ENCODE measurements around the gene SPINK4.

SPINK4 gene, protein sequence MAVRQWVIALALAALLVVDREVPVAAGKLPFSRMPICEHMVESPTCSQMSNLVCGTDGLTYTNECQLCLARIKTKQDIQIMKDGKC

GRCh38 chr9:33239921-33240320, at the start of gene SPINK4:
Gene SPINK4, plus strand, starts transcription at chr9:33240167. Its CDS starts 42 bp downstream, at chr9:33240209.
- H3K36me3 ChIP-seq: no peaks in the 10 kb centered on the region
- no peaks in the 10 kb centered on the region for H3K9me3 ChIP-seq
- H3K4me1 ChIP-seq (ENCODE audit: control insufficient read depth in 1 of 2, insufficient read depth in 1 of 2, low read depth in 1 of 2, low read length in 1 of 2): peaks cover 0 to 3% of the 10 kb centered on the region in 2 experiments
- H3K27ac ChIP-seq: no peak within 1 kb of the TSS
- TF ChIP-seq CTCF (IDR thresholded peaks at IDR 0.05): no peak
- H3K4me3 ChIP-seq (ENCODE audit: low read depth in 1 of 2, low read length in 1 of 2): no peak within 1 kb of the TSS
- H3K27me3 ChIP-seq: no peaks in the 10 kb centered on the region

- H3K36me3 ChIP-seq: no peaks in the 10 kb centered on the region
- no peaks in the 10 kb centered on the region for H3K27me3 ChIP-seq
- no peaks in the 10 kb centered on the region for H3K4me1 ChIP-seq (ENCODE audit: control insufficient read depth in 1 of 2, insufficient read depth in 1 of 2, low read depth in 1 of 2, low read length in 1 of 2)
- no peaks in the 10 kb centered on the region for H3K9me3 ChIP-seq
- H3K4me3 ChIP-seq (ENCODE audit: low read depth in 1 of 2, low read length in 1 of 2): no peak overlapping the region
- no peak overlapping the region for H3K27ac ChIP-seq
- no peak for TF ChIP-seq CTCF (IDR thresholded peaks at IDR 0.05)
Observed at GRCh38 chr9:33192493-33193255, 47.3 kb upstream of the SPINK4 start.

DNA sequence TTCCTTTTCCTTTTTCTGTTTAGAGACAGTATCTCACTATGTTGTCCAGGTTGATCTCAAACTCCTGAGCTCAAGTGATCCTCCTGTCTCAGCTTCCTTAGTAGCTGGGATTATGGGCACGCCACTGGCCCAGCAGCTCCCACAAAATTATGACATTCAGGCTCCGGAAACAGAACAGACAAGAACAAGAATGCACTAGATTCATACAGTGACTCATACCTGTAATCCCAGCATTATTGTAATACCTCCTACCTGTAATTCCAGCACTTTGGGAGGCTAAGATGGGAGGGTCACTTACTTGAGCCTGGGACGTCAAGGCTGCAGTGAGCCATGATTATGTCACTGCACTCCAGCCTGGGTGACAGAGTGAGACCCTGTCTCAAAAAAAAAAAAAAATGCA, 46.1 kb upstream of the SPINK4 start:
- no peak for TF ChIP-seq CTCF (IDR thresholded peaks at IDR 0.05)
- H3K4me1 ChIP-seq (ENCODE audit: control insufficient read depth in 1 of 2, insufficient read depth in 1 of 2, low read depth in 1 of 2, low read length in 1 of 2): no peaks in the 10 kb centered on the region
- no peaks in the 10 kb centered on the region for H3K36me3 ChIP-seq
- no peaks in the 10 kb centered on the region for H3K27me3 ChIP-seq
- H3K9me3 ChIP-seq: no peaks in the 10 kb centered on the region
- no peak overlapping the region for H3K27ac ChIP-seq
- no peak overlapping the region for H3K4me3 ChIP-seq (ENCODE audit: low read depth in 1 of 2, low read length in 1 of 2)

- Histone ChIP-seq H3K36me3 (no peaks in the 10 kb centered on the region), H3K27ac (no peak overlapping the region), H3K27me3 (no peaks in the 10 kb centered on the region), H3K4me3 (ENCODE audit: low read depth in 1 of 2, low read length in 1 of 2) (no peak overlapping the region), H3K4me1 (ENCODE audit: control insufficient read depth in 1 of 2, insufficient read depth in 1 of 2, low read depth in 1 of 2, low read length in 1 of 2) (no peaks in the 10 kb centered on the region), H3K9me3 (no peaks in the 10 kb centered on the region)
- no peak for TF ChIP-seq CTCF (IDR thresholded peaks at IDR 0.05)
Observed at GRCh38 chr9:33196736-33197135, 43.2 kb upstream of the SPINK4 start.

- Histone ChIP-seq H3K27ac (no peak overlapping the region), H3K4me3 (ENCODE audit: low read depth in 1 of 2, low read length in 1 of 2) (no peak overlapping the region), H3K27me3 (peaks cover 4% of the 10 kb centered on the region), H3K4me1 (ENCODE audit: control insufficient read depth in 1 of 2, insufficient read depth in 1 of 2, low read depth in 1 of 2, low read length in 1 of 2) (no peaks in the 10 kb centered on the region), H3K36me3 (no peaks in the 10 kb centered on the region), H3K9me3 (no peaks in the 10 kb centered on the region)
- TF ChIP-seq CTCF (IDR thresholded peaks at IDR 0.05): no peak
Observed at GRCh38 chr9:33197279-33198152, 42.5 kb upstream of the SPINK4 start.
